CD4-positive, alpha-beta T cell treated with Interleukin-12 subunit alpha and Interleukin-12 subunit beta, for 1 hour (primary cell): Measurements from ENCODE around the gene AHRR.
"Not testable (repeated sequence)": the region's sequence is repeated elsewhere in the genome, so short reads cannot be mapped to it uniquely, and the experiment has no call there.

Experiments
- DNase-seq: peaks from one replicate; pipeline ENCODE4 v3.0.0-alpha.2; 2020

The AHRR gene

GRCh38 chr5:368183-369084 lies 46.9 kb downstream of the AHRR start:
- DNase-seq: no peak

- no peak for DNase-seq
These were observed 47.8 kb downstream of the AHRR start for GRCh38 chr5:369151-369868.

- not testable (repeated sequence) for DNase-seq
These were observed 48.3 kb downstream of the AHRR start for GRCh38 chr5:369869-370236.

GRCh38 chr5:370311-370958 lies 48.9 kb downstream of the AHRR start:
- no peak for DNase-seq

GRCh38 chr5:370959-371810 lies 49.7 kb downstream of the AHRR start:
- DNase-seq: no peak

- no peak for DNase-seq
These were observed 50.5 kb downstream of the AHRR start for GRCh38 chr5:371811-372555.

GRCh38 chr5:372556-372995 lies 51.1 kb downstream of the AHRR start:
- DNase-seq: no peak

- no peak for DNase-seq
These were observed 51.6 kb downstream of the AHRR start for GRCh38 chr5:372996-373709.

- DNase-seq: peak; percentile 33
These were observed 52.4 kb downstream of the AHRR start for GRCh38 chr5:373710-374602.

GRCh38 chr5:374631-375335 lies 53.3 kb downstream of the AHRR start:
- no peak for DNase-seq

- DNase-seq: no peak
These were observed 53.9 kb downstream of the AHRR start for GRCh38 chr5:375336-375920.

- DNase-seq: no peak
These were observed 54.6 kb downstream of the AHRR start for GRCh38 chr5:375921-376798.

- no peak for DNase-seq
These were observed 55.3 kb downstream of the AHRR start for GRCh38 chr5:376799-377325.

GRCh38 chr5:377326-377981 lies 55.9 kb downstream of the AHRR start:
- no peak for DNase-seq

GRCh38 chr5:378301-378891 lies 56.9 kb downstream of the AHRR start:
- no peak for DNase-seq

GRCh38 chr5:378976-379742 lies 57.6 kb downstream of the AHRR start:
- no peak for DNase-seq
